MM.1S (cell line): ENCODE results near the gene GPRC6A.

ENCODE experiments used
- DNase-seq: peaks from one replicate; pipeline ENCODE4 v3.0.0-alpha.2; 2015
- H2AFZ ChIP-seq: fragments of 300-600 bp; sonication (generic); 2 replicates; pipeline ENCODE4 v1.6.0; 2016; ENCODE audit warnings: antibody characterized with exemption, low read length
- H3F3A ChIP-seq: fragments of 300-600 bp; sonication (generic); 2 replicates; pipeline ENCODE4 v1.6.1; 2016; ENCODE audit warnings: mild to moderate bottlenecking, antibody characterized with exemption, low read length, moderate library complexity, mixed read lengths; ENCODE audit not compliant: insufficient read depth
- H3K27ac ChIP-seq: fragments of 300-600 bp; sonication (generic); 2 replicates; pipeline ENCODE4 v1.5.1; 2016; ENCODE audit warnings: mild to moderate bottlenecking, low read length
- H3K27me3 ChIP-seq: fragments of 300-600 bp; sonication (generic); replicated peaks from 2 replicates; pipeline ENCODE4 v1.6.0; 2016; ENCODE audit warnings: low read length; ENCODE audit not compliant: insufficient read depth
- H3K36me3 ChIP-seq: fragments of 300-600 bp; sonication (generic); replicated peaks from 2 replicates; pipeline ENCODE4 v1.6.1; 2016; ENCODE audit warnings: mild to moderate bottlenecking, low read length, mixed read lengths; ENCODE audit not compliant: insufficient read depth
- H3K4me1 ChIP-seq: fragments of 300-600 bp; sonication (generic); 2 replicates; pipeline ENCODE4 v1.6.1; 2016; ENCODE audit warnings: low read length, mixed read lengths
- H3K4me2 ChIP-seq: fragments of 300-600 bp; sonication (generic); 2 replicates; pipeline ENCODE4 v1.6.0; 2016; ENCODE audit warnings: low read depth, low read length
- H3K4me3 ChIP-seq: fragments of 300-600 bp; sonication (generic); 2 replicates; pipeline ENCODE4 v1.5.1; 2016; ENCODE audit warnings: low read length, mixed read lengths
- H3K79me2 ChIP-seq: fragments of 300-600 bp; sonication (generic); 2 replicates; pipeline ENCODE4 v1.6.1; 2016; ENCODE audit warnings: mixed run types, low read length, mixed read lengths
- H3K9ac ChIP-seq: fragments of 300-600 bp; sonication (generic); 2 replicates; pipeline ENCODE4 v1.6.1; 2016; ENCODE audit warnings: low read length, mixed read lengths
- H3K9me2 ChIP-seq: fragments of 300-600 bp; sonication (generic); replicated peaks from 2 replicates; pipeline ENCODE4 v1.6.1; 2016; ENCODE audit warnings: mild to moderate bottlenecking, low read length, mixed read lengths; ENCODE audit not compliant: insufficient read depth
- H3K9me3 ChIP-seq: fragments of 300-600 bp; sonication (generic); replicated peaks from 2 replicates; pipeline ENCODE4 v1.6.1; 2016; ENCODE audit warnings: mild to moderate bottlenecking, low read length, mixed read lengths; ENCODE audit not compliant: insufficient read depth
- H4K20me1 ChIP-seq: fragments of 300-600 bp; sonication (generic); 2 replicates; pipeline ENCODE4 v1.6.1; 2016; ENCODE audit warnings: mild to moderate bottlenecking, low read length, moderate library complexity, mixed read lengths; ENCODE audit not compliant: insufficient read depth
- CTCF ChIP-seq: fragments of 300-600 bp; sonication (generic); IDR thresholded peaks from 2 replicates; pipeline ENCODE4 v1.5.1; 2016; ENCODE audit warnings: antibody characterized with exemption, low read length, mixed read lengths
- EZH2 ChIP-seq: fragments of 300-600 bp; sonication (generic); optimal IDR thresholded peaks from 2 replicates; pipeline ENCODE3; 2017; ENCODE audit warnings: low read depth, mild to moderate bottlenecking, antibody characterized with exemption, low read length, mixed read lengths
- EZH2phosphoT487 ChIP-seq: fragments of 300-600 bp; sonication (generic); IDR thresholded peaks from 2 replicates; pipeline ENCODE4 v1.6.1; 2018; ENCODE audit warnings: antibody characterized with exemption, low read length

GPRC6A gene

GRCh38 chr6:116876107-116876506 is 47.2 kb upstream of the GPRC6A start:
- H3K9me3 ChIP-seq = no peaks in the 10 kb centered on the region
- H3K36me3 ChIP-seq = no peaks in the 10 kb centered on the region
- DNase-seq = no peak
- no peaks in the 10 kb centered on the region for H4K20me1 ChIP-seq
- H3K9ac ChIP-seq = no peak overlapping the region
- TF ChIP-seq EZH2 (no peak), CTCF (no peak), EZH2phosphoT487 (no peak)
- no peak overlapping the region for H3K4me2 ChIP-seq
- H3K79me2 ChIP-seq = no peaks in the 10 kb centered on the region
- no peak overlapping the region for H2AFZ ChIP-seq
- no peaks in the 10 kb centered on the region for H3K4me1 ChIP-seq
- no peaks in the 10 kb centered on the region for H3K9me2 ChIP-seq
- H3F3A ChIP-seq = no peaks in the 10 kb centered on the region
- H3K4me3 ChIP-seq = no peak overlapping the region
- H3K27ac ChIP-seq = no peak overlapping the region
- no peaks in the 10 kb centered on the region for H3K27me3 ChIP-seq

- TF ChIP-seq CTCF (no peak), EZH2 (no peak), EZH2phosphoT487 (no peak)
- H3K4me2 ChIP-seq = no peak overlapping the region
Observed at GRCh38 chr6:116872771-116873170, 43.9 kb upstream of the GPRC6A start.

GRCh38 chr6:116866281-116866871 is 37.5 kb upstream of the GPRC6A start:
- no peaks in the 10 kb centered on the region for H3F3A ChIP-seq
- H3K27me3 ChIP-seq = no peaks in the 10 kb centered on the region
- H3K27ac ChIP-seq = no peak overlapping the region
- H3K4me3 ChIP-seq = no peak overlapping the region
- H3K4me2 ChIP-seq = peak overlapping the region; percentile 30; the same call in 1 of the 2 replicates
- H3K36me3 ChIP-seq = no peaks in the 10 kb centered on the region
- no peak overlapping the region for H3K9ac ChIP-seq
- H3K79me2 ChIP-seq = no peaks in the 10 kb centered on the region
- H3K9me3 ChIP-seq = no peaks in the 10 kb centered on the region
- DNase-seq = peak; percentile 71
- peak overlapping the region; percentile 40; the same call in 1 of the 2 replicates for H2AFZ ChIP-seq
- TF ChIP-seq EZH2 = no peak
- TF ChIP-seq CTCF = no peak
- no peak for TF ChIP-seq EZH2phosphoT487
- no peaks in the 10 kb centered on the region for H4K20me1 ChIP-seq
- H3K9me2 ChIP-seq = no peaks in the 10 kb centered on the region
- H3K4me1 ChIP-seq = 0 out of 2 replicates have a peak, but pooled peaks cover 4% of the 10 kb centered on the region

More at GRCh38 chr6:116872771-116873170, 43.9 kb upstream of the GPRC6A start:
- Histone ChIP-seq H3K36me3 (no peaks in the 10 kb centered on the region), H3K27me3 (no peaks in the 10 kb centered on the region), H3K9me3 (no peaks in the 10 kb centered on the region), H3F3A (no peaks in the 10 kb centered on the region), H3K9me2 (no peaks in the 10 kb centered on the region), H4K20me1 (no peaks in the 10 kb centered on the region), H3K4me1 (no peaks in the 10 kb centered on the region), H3K4me3 (no peak overlapping the region), H3K27ac (no peak overlapping the region), H3K9ac (no peak overlapping the region), H2AFZ (no peak overlapping the region), H3K79me2 (no peaks in the 10 kb centered on the region)
- no peak for DNase-seq
